LNCAP (cell line): ENCODE results near the gene CABP1.

Source experiments
- CTCF ChIP-seq: fragments of 450-650 bp; IDR thresholded peaks from 2 replicates; pipeline ENCODE4 v1.5.1; 2017; ENCODE audit warnings: mild to moderate bottlenecking

The CABP1 gene

GRCh38 chr12:120700886-120701285 lies 60.5 kb downstream of the CABP1 start:
- TF ChIP-seq CTCF, result no peak

- TF ChIP-seq CTCF, result no peak
Measured at GRCh38 chr12:120702637-120703036, 62.2 kb downstream of the CABP1 start.

- TF ChIP-seq CTCF, result no peak
Measured at GRCh38 chr12:120703311-120703942, 63.0 kb downstream of the CABP1 start.

- TF ChIP-seq CTCF, result no peak
Measured at GRCh38 chr12:120705618-120706017, 65.2 kb downstream of the CABP1 start.

GRCh38 chr12:120706029-120706428 lies 65.6 kb downstream of the CABP1 start:
- no peak for TF ChIP-seq CTCF

- TF ChIP-seq CTCF, result no peak
Measured at GRCh38 chr12:120708651-120709050, 68.2 kb downstream of the CABP1 start.

- TF ChIP-seq CTCF, result no peak
Measured at GRCh38 chr12:120710031-120710804, 69.8 kb downstream of the CABP1 start, which contains the start of gene UNC119B. Gene UNC119B (plus strand): TSS chr12:120710458. CDS start chr12:120710475, 17 bp downstream.
